Fibroblast of pulmonary artery (primary cell): ENCODE measurements around the gene GPR37L1.
A peak's percentile ranks its signal among the peaks of the same experiment; 100 is the strongest.
"Not testable (repeated sequence)": the region's sequence is repeated elsewhere in the genome, so short reads cannot be mapped to it uniquely, and the experiment has no call there.

ENCODE experiments used
- DNase-seq: peaks from one replicate; pipeline ENCODE4 v3.0.0-alpha.2; 2010; ENCODE audit warnings: low read depth
- H3K4me3 ChIP-seq: replicated peaks from 2 replicates; pipeline ENCODE4 v1.5.1; 2011; ENCODE audit warnings: low read depth, mild to moderate bottlenecking, control low read depth, low read length, moderate library complexity
- TF ChIP-seq, protein P1 (sequence below): IDR thresholded peaks from 2 replicates; pipeline ENCODE4 v1.5.1; 2011; ENCODE audit warnings: mild to moderate bottlenecking, control low read depth, low read length, inconsistent platforms; ENCODE audit errors: missing control alignments

Gene GPR37L1

DNA sequence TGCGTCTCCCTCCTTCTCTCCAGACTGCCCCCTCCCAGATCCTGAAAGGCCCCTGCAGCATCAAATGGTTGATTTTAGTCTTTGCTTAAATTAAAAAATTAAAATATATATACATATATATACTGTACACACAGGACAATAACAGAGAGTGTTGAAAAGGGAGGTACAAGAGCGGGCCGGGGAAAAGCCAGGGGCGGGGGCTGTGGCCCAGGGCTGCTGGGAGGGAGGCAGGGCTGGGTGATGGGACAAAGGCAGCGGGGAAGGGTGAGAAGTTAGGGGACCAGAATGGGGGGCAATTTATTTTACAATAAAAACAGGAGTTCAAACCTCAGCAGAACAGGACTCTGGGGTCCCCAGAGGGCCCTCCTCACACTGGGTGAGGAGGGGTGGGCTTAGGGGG lies 11.3 kb downstream of the GPR37L1 start:
- TF ChIP-seq, protein P1, sequence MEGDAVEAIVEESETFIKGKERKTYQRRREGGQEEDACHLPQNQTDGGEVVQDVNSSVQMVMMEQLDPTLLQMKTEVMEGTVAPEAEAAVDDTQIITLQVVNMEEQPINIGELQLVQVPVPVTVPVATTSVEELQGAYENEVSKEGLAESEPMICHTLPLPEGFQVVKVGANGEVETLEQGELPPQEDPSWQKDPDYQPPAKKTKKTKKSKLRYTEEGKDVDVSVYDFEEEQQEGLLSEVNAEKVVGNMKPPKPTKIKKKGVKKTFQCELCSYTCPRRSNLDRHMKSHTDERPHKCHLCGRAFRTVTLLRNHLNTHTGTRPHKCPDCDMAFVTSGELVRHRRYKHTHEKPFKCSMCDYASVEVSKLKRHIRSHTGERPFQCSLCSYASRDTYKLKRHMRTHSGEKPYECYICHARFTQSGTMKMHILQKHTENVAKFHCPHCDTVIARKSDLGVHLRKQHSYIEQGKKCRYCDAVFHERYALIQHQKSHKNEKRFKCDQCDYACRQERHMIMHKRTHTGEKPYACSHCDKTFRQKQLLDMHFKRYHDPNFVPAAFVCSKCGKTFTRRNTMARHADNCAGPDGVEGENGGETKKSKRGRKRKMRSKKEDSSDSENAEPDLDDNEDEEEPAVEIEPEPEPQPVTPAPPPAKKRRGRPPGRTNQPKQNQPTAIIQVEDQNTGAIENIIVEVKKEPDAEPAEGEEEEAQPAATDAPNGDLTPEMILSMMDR: no peak
- DNase-seq: no peak
- H3K4me3 ChIP-seq: no peak overlapping the region

DNA sequence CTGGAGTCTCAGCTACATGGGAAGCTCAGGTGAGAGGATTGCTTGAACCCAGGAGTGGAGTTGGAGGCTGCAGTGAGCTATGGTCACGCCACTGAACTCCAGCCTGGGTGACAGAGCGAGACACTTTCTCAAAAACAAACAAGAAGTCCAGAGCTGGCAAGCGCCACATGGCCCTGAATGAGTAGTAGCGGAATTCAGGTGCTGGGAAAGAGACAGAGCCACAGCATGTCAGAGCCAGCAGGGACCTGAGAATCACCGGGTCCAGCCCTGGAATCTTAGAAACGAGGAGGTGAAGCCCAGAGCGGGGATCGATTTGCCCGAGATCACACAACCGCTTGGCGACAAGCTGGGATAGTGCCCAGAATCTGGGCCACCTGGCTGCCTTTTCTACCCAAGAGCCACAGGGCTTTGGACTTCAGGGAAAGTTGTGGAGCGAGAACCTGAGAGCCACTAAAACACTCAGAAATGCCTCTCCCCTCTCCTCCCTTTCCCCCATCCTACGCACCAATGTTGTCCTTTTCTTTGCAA lies 12.0 kb downstream of the GPR37L1 start:
- TF ChIP-seq, protein P1: no peak
- H3K4me3 ChIP-seq: no peak overlapping the region
- DNase-seq: no peak

DNA sequence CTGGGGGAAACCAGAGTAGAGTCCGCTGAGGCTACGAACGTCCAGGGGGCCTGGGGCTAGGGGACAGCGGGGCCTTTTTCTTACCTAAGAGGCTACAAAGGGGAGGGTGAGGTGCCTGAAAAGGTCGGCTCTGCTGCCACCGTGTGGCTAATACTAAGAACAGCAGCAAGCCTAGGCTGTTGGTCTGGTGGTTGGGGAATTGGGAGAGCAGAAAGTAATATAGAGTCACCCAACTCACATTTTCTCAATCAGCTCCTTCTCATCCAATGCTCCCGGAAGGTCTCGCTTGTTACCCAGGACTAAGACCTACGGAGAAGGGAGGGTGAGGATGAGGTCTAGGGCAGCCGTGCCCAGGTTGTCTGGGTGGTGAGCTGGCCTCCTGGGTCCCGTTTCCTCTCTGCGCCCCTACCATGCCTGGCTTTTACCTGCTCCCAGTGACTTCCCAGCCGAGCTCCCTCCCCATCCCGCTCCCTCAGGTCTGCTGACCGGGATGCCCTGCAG lies 12.6 kb downstream of the GPR37L1 start:
- TF ChIP-seq, protein P1: peak; percentile 84
- peak; percentile 70 for DNase-seq
- H3K4me3 ChIP-seq: no peak overlapping the region

DNA sequence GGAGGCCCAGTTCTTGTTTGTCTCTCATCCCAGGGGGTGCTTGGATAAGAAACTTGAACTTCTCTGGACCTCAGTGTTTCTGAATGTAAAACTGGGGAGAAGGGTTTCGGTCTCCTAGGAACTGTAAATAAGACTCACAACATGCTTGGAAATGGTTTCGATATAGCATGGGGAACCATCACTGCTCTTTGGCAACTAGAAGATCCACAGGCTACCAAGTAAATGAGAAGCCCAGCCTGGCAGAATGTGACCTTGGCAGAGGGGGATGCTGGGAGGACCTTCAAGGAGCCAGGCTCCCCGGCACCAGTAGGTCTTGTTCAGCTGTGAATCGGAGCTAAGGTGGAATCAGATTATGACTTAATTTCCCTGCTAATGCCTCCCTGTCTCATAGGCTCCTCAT lies 18.1 kb downstream of the GPR37L1 start:
- TF ChIP-seq, protein P1: no peak
- H3K4me3 ChIP-seq: no peak overlapping the region
- DNase-seq: no peak

DNA sequence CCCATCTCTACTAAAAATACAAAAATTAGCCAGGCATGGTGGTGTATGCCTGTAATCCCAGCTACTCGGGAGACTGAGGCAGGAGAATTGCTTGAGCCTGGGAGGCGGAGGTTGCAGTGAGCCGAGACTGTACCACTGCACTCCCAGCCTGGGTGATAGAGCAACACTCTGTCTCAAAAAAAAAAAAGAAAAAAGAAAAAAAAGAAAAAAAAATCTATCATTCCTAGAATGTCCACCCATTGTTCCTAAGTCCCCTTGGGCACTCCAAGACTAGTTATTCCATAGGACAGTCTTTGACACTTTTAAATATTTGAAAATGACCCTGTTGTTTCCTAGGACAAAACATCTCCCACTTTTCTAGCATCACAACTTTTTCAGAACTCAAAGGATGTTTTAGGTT lies 18.8 kb downstream of the GPR37L1 start:
- not testable (repeated sequence) for DNase-seq, H3K4me3 ChIP-seq

DNA sequence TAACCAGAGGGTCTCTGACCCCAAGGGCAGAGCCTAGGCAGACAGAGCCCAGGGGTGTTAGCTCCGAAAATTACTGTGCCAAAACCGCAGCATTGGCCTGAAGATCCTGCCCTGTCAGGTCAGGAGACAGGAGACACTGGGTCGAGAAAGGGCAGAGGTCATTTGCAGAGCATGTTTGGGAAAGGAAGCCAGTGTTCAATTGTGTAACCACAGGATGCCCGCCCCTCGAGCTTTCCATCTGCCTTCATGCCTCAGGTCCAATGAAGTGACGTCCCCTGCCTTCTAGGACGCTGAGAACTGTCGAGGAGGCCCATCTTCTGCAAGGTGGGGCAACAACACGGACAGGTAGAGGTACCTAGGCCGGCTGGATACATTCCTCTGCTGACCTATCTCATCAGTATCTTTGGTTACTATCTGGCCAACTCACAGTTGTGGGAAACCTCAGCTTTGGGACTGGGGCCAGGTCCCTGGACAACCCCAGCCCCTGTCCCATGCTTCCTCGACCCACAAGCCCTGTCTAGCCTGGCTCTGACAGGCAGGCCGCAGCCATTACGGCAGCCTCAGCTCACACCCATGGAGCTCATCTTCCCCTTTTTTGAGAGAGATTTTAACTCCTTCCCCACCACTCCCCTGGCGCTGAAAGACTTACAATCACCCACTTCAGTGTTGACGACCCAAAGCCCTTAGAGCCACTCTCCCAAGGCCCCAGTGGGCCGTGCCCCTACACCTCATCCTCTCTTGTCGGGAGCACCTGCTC lies 20.5 kb downstream of the GPR37L1 start:
- DNase-seq: no peak
- TF ChIP-seq, protein P1: no peak
- H3K4me3 ChIP-seq: peak overlapping the region; percentile 80

DNA sequence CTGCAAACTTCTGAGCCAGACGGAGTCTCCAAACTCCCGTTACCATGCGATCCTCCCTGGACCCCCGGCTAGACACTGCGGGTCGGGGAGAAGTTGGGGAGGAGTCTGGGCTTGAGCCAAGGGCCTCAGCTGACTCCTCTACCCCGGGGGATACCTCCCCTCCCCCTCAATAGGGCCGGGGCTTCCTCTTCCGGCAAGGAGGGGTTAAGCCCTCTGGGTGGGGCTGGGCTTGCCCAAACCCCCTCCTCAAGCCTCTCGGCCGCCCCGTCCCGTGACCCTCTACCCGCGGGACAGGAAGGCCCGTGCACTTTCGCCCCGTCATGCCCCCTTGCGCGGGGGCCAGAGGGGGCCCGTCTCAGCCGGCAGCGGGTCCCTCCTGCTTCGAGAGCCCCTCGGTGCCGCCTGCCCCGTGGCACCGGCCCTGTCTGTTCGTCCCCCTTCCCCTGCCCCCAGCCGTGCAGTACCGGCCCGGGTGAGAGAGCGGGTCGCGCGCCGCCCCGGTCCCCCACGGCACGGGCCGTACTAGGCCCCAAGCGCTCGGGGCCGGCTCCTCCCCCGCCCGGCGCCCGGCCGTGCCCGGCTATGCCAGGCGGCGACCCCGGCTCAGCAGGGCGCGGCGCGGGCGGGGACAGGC lies 21.2 kb downstream of the GPR37L1 start:
- no peak for DNase-seq
- TF ChIP-seq, protein P1: no peak
- peak overlapping the region; percentile 80 for H3K4me3 ChIP-seq
